Urinary bladder (tissue), 4 donors: Measurements from ENCODE around the gene XPC. TPM values are rescaled to one million over a fixed set of nuclear protein-coding genes. Genes with fewer than 3 reads are reported as not detected.

Experiments
- DNase-seq: peaks from one replicate; pipeline ENCODE4 v3.0.0-alpha.2; 2015; ENCODE audit errors: extremely low spot score
- H3K27ac ChIP-seq: one replicate; pipeline ENCODE4 v1.5.1; 2013; ENCODE audit warnings: low read depth, mild to moderate bottlenecking, moderate library complexity
- H3K36me3 ChIP-seq: one replicate; pipeline ENCODE4 v1.6.1; 2013; ENCODE audit warnings: mild to moderate bottlenecking, moderate library complexity; ENCODE audit not compliant: insufficient read depth
- H3K4me1 ChIP-seq: one replicate; pipeline ENCODE4 v1.6.1; 2013; ENCODE audit warnings: mild to moderate bottlenecking, moderate library complexity; ENCODE audit not compliant: insufficient read depth
- H3K4me3 ChIP-seq: one replicate; pipeline ENCODE4 v1.5.1; 2013; ENCODE audit warnings: low read depth, low read length
- WGBS: extraction: QIAGEN DNeasy Blood & Tissue Kit; methylation state at CpG from one replicate; pipeline ENCODE4 v1.1.7; 2013; 5-methylcytosine and 5-hydroxymethylcytosine counted together
- polyA plus RNA-seq: library from polyadenylated mRNA; stranded (reverse); fragments of 200-250 nt; gene quantifications from one replicate; pipeline ENCODE4 v1.2.3, GENCODE V29; 2013
- total RNA-seq: library from RNA; depleted of rRNA; stranded (reverse); fragments of >200 nt; gene quantifications from one replicate; pipeline ENCODE4 v1.2.3, GENCODE V29; 2014
- donor health status: healthy with polysubstance abuse.
- donor health status: healthy.

Gene XPC
- total and polyA plus RNA-seq, 2 donors: 25.8 to 27.3 TPM

DNA sequence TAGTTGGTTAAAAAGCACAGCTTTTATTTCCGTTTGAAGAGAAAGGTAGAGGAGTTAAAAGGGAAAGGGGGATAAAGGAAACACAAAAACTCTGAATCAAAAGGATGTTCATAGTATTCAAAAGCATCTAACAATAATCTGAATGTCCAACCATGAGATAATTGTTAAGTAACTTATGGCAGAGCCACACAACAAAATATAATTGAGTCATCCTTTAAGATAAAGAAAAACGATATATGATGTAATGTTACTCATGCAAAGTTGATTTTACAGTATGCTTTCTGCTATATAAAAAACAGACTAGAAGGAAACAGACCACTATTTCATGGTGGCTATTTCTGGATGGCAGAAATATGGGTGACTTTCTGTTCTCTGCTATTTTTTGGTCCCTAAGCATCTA, 3.9 kb downstream of the XPC start:
- Histone ChIP-seq H3K36me3 (no peaks in the 10 kb centered on the region), H3K4me3 (no peak overlapping the region), H3K4me1 (peaks cover 2% of the 10 kb centered on the region), H3K27ac (no peak overlapping the region)
- DNase-seq: no peak
- 63% methylated on average over 2 of the region's 2 CpGs for WGBS

GRCh38 chr3:14172496-14172895, 5.9 kb downstream of the XPC start:
- 94% methylated on average over 5 of the region's 5 CpGs for WGBS
- DNase-seq: no peak
- Histone ChIP-seq H3K27ac (no peak overlapping the region), H3K4me3 (no peak overlapping the region), H3K36me3 (peaks cover 2% of the 10 kb centered on the region), H3K4me1 (no peaks in the 10 kb centered on the region)

- Histone ChIP-seq H3K36me3 (peaks cover 2% of the 10 kb centered on the region), H3K4me3 (no peak overlapping the region), H3K4me1 (no peaks in the 10 kb centered on the region), H3K27ac (no peak overlapping the region)
- WGBS: 57% methylated on average over 2 of the region's 2 CpGs
- no peak for DNase-seq
Measured at GRCh38 chr3:14170531-14171159, 7.8 kb downstream of the XPC start.

- peaks cover 8% of the 10 kb centered on the region for H3K36me3 ChIP-seq
- no peak overlapping the region for H3K27ac ChIP-seq
- no peak overlapping the region for H3K4me3 ChIP-seq
- no peak for DNase-seq
- H3K4me1 ChIP-seq: no peaks in the 10 kb centered on the region
Measured at GRCh38 chr3:14169871-14170270, 8.5 kb downstream of the XPC start.

DNA sequence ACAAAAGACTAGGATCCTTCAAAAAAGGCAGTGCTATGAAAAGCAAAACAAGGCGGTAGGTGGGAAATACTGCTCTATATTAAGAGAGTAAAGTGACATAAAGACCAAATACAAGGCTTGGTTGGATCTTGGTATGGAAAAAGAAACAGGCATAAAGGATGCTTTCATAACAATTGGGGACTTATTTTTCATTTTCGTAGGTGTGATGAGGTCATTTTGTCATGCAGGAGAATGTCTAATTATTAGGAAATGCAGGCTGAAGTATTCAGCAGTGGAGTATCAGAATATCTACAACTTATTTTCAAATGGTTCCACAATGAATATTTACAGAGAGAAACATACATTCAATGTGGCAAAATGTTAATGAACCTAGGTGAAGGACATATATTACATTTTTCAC, 9.0 kb downstream of the XPC start:
- WGBS: 97% methylated on average over 2 of the region's 2 CpGs
- no peak for DNase-seq
- no peak overlapping the region for H3K4me3 ChIP-seq
- H3K4me1 ChIP-seq: no peaks in the 10 kb centered on the region
- peaks cover 8% of the 10 kb centered on the region for H3K36me3 ChIP-seq
- no peak overlapping the region for H3K27ac ChIP-seq

GRCh38 chr3:14166877-14167603, 11.4 kb downstream of the XPC start:
- Histone ChIP-seq H3K4me1 (no peaks in the 10 kb centered on the region), H3K36me3 (peaks cover 8% of the 10 kb centered on the region), H3K4me3 (no peak overlapping the region), H3K27ac (no peak overlapping the region)
- no peak for DNase-seq
- 89% methylated on average over 9 of the region's 9 CpGs for WGBS

- 98% methylated on average over 2 of the region's 2 CpGs for WGBS
- Histone ChIP-seq H3K27ac (no peak overlapping the region), H3K4me3 (no peak overlapping the region), H3K4me1 (no peaks in the 10 kb centered on the region), H3K36me3 (peaks cover 6% of the 10 kb centered on the region)
- DNase-seq: no peak
Measured at GRCh38 chr3:14162178-14162577, 16.2 kb downstream of the XPC start.

DNA sequence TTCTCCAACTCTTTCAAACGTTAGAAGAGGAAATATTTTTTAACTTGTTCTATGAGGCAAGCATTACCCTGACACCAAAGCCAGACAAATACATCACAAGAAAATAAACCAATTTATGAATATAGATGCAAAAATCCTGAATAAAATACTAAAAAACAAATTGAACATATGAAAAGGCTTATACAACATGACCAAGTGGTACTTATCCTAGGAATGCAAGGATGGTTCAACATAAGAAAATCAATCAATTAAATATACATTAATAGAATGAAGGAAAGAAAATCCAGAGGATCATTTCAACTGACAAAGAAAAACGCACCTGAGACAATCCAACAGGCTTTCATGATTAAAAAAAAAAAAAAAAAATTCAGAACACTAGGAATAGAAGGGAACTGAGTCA, 17.1 kb downstream of the XPC start:
- Histone ChIP-seq H3K4me1 (no peaks in the 10 kb centered on the region), H3K36me3 (peaks cover 6% of the 10 kb centered on the region), H3K4me3 (no peak overlapping the region), H3K27ac (no peak overlapping the region)
- WGBS: 94% methylated on average over 2 of the region's 2 CpGs
- DNase-seq: no peak

DNA sequence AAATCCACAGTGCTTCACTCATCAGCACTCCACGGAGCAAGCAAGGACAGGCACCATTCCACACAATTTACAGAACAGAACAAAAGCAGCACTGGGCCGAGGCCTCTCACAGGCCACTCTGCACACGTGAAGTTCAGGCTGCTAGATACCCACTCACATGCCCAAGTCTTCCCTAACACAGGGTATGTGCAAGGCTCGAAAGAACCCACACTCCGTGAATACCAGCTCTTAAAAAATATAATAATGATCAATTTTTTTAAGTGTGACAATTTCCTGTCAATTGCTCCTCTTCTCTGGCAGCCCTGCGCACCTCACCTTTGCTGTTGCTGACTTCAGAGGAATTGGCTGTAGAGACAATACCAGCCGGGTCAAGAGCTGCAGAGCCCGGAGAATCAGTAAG, 19.0 kb downstream of the XPC start:
- WGBS: 97% methylated on average over 8 of the region's 8 CpGs

DNA sequence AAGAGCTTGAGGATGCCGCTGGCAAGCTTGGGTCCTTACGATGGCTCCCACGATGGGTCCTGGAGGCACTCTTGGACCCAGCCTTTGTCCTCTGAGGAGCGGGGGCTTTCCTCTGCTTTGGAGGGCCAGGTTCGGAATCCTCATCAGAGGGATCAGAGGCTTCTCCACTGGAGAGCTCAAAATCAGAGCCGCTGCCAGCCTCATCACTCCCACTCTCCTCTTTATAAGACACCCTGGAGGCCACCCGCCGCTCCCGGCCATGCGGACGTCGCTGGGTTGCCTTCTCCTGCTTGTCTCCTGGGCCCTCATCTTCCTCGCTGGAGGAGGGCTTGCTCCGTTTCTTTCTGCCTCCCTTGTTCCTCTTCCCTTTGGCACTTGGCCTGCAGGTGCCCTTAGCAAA, 20.0 kb downstream of the XPC start:
- Histone ChIP-seq H3K4me1 (no peaks in the 10 kb centered on the region), H3K27ac (no peak overlapping the region), H3K36me3 (no peaks in the 10 kb centered on the region), H3K4me3 (no peak overlapping the region)
- WGBS: 92% methylated on average over 14 of the region's 14 CpGs
- no peak for DNase-seq

More for the DNA sequence above, 19.0 kb downstream of the XPC start:
- Histone ChIP-seq H3K4me3 (no peak overlapping the region), H3K4me1 (no peaks in the 10 kb centered on the region), H3K36me3 (no peaks in the 10 kb centered on the region), H3K27ac (no peak overlapping the region)
- no peak for DNase-seq

- no peaks in the 10 kb centered on the region for H3K36me3 ChIP-seq
- H3K27ac ChIP-seq: no peak overlapping the region
- H3K4me1 ChIP-seq: no peaks in the 10 kb centered on the region
- H3K4me3 ChIP-seq: no peak overlapping the region
- WGBS: 96% methylated on average over 9 of the region's 9 CpGs
- no peak for DNase-seq
Measured at GRCh38 chr3:14157951-14158350, 20.4 kb downstream of the XPC start.

DNA sequence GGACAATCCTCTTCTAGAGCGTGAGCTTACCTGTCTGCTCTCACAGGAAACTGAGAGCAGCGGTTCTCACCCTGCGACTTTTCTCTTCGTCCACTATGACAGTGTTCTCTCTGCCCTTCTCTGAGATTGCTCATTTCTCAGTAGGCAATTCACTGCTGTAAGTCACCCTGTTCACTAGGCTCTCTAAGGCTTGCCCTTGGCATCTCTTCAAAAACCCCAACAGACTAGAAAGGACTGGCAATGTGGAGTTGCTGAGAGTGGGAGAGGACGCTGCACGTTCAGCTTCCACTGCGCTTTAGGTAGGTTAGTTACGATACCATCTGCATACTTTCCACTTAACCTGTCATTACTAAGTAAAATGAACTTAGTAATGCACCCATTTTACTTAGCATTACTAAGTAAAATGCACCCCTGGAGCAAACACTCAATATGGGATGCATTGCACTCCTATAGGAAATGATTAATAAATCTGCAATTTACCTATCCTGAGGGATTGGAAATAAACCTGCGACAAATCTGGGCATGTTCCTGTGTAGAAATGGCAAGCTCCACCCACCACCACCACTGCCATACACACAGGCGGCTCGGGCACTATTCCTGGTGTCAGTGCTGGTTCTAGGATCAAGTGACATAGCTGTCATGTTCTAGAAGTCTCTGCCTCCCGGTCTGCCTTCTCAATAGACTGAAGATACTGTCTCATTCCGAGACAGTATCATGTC, 21.4 kb downstream of the XPC start:
- H3K4me3 ChIP-seq: no peak overlapping the region
- no peak for DNase-seq
- H3K36me3 ChIP-seq: no peaks in the 10 kb centered on the region

GRCh38 chr3:14156201-14156600, 22.2 kb downstream of the XPC start:
- Histone ChIP-seq H3K36me3 (no peaks in the 10 kb centered on the region), H3K4me1 (no peaks in the 10 kb centered on the region), H3K4me3 (no peak overlapping the region), H3K27ac (no peak overlapping the region)
- 97% methylated on average over 7 of the region's 7 CpGs for WGBS
- no peak for DNase-seq

More for the DNA sequence above, 21.4 kb downstream of the XPC start:
- no peak overlapping the region for H3K27ac ChIP-seq
- no peaks in the 10 kb centered on the region for H3K4me1 ChIP-seq
- WGBS: 94% methylated on average over 13 of the region's 13 CpGs

DNA sequence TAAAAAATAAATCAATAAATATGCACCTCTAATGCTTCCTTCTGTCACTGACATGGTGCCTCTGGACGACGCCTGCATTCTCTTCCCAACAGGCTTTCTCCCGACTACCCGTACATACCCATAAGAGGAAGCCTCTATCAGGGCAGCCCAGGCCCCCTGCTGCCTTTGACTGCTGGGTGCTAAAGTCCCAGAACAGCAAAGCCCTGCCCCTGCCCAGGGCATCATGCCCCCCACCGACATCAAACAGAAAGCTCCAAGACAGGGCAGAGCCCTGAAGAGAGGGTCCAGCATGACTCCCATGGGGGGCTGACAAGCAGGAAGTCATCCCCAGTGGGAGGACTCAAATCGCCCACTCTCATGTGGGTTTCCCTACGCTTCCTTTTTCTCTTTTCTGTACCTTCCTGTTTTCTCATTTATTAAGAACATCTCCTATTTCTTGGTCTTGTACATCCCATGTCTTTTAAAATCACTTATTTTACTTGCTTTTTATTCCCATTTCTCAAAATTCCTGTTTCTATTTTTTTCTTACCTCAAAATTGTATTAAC, 23.4 kb downstream of the XPC start:
- no peaks in the 10 kb centered on the region for H3K4me1 ChIP-seq
- DNase-seq: no peak
- WGBS: 92% methylated on average over 7 of the region's 7 CpGs
- no peak overlapping the region for H3K27ac ChIP-seq
- H3K36me3 ChIP-seq: no peaks in the 10 kb centered on the region
- no peak overlapping the region for H3K4me3 ChIP-seq
